Body of pancreas (tissue), 4 donors: ENCODE measurements around the gene CLEC5A. TPM values are rescaled to one million over a fixed set of nuclear protein-coding genes. Genes with fewer than 3 reads are reported as not detected.

Experiments used
- ATAC-seq: fragments of 150-250 bp; one replicate; pipeline ENCODE4 v1.9.1; 2016
- DNase-seq, 4 donors: peaks; one replicate each; pipeline ENCODE4 v3.0.0-alpha.2; 2019
- H3K27ac ChIP-seq, 4 donors: fragments of 200-600 bp; sonication (generic); 1 replicate in 3 of 4; 2 replicates in 1 of 4; pipeline versions ENCODE4 v1.5.1 to v1.6.1; 2016 to 2019; ENCODE audit warnings: mild to moderate bottlenecking in 1 of 4, mixed read lengths in 1 of 4, moderate library complexity in 1 of 4
- H3K27me3 ChIP-seq, 2 donors: fragments of 200-600 bp; sonication (generic); one replicate each; pipeline ENCODE4 v1.6.0; 2016; ENCODE audit warnings: mild to moderate bottlenecking in 1 of 2
- H3K36me3 ChIP-seq, 2 donors: fragments of 200-600 bp; sonication (generic); replicated peaks in 1 of 2; 2 replicates each; pipeline ENCODE4 v1.5.1; 2016; ENCODE audit warnings: low read depth in 2 of 2; ENCODE audit not compliant: insufficient read depth in 1 of 2
- H3K4me1 ChIP-seq: fragments of 200-600 bp; sonication (generic); one replicate; pipeline ENCODE4 v1.6.0; 2016
- H3K4me3 ChIP-seq, 2 donors: fragments of 200-600 bp; sonication (generic); 1 replicate in 1 of 2; 2 replicates in 1 of 2; pipeline ENCODE4 v1.5.1; 2016 to 2019
- H3K9me3 ChIP-seq, 3 donors: fragments of 200-600 bp; sonication (generic); 1 replicate in 2 of 3; 2 replicates in 1 of 3; pipeline ENCODE4 v1.5.1; 2016
- CTCF ChIP-seq, 7 experiments: fragments of 450-650 bp in 4 of 7; fragments of 200-600 bp in 3 of 7; sonication (generic) in 3 of 7; IDR thresholded peaks; one replicate each; pipeline ENCODE4 v1.5.1; 2016 to 2019; ENCODE audit warnings: antibody characterized with exemption in 7 of 7
- POLR2A ChIP-seq, 3 donors: fragments of 450-650 bp; IDR thresholded peaks; one replicate each; pipeline ENCODE4 v1.6.1; 2016; ENCODE audit warnings: antibody characterized with exemption in 3 of 3, mild to moderate bottlenecking in 2 of 3
- WGBS, 2 donors: methylation state at CpG; one replicate each; pipeline ENCODE4 v1.1.5; 2017; 5-methylcytosine and 5-hydroxymethylcytosine counted together
- intact Hi-C: fragments of 100-400 bp; cut with DNase I; formaldehyde crosslinking; loops from one replicate; pipeline ENCODE4 v1.15.1; 2023
- total RNA-seq, 2 donors: library from RNA; depleted of rRNA; stranded (reverse); fragments of >200 nt; gene quantifications; one replicate each; pipeline ENCODE4 v1.1.0, GENCODE V29; 2016

Gene CLEC5A
- total RNA-seq, 2 donors from 2014 or later: 0.99 to 1.6 TPM

- ATAC-seq (no peak), DNase-seq (no peak)
- intact Hi-C loops: no loop called here
- 78 to 89% methylated on average over 3 of the region's 3 CpGs for WGBS, 2 donors
- TF ChIP-seq CTCF (IDR thresholded peaks at IDR 0.05) (no peak), POLR2A (IDR thresholded peaks at IDR 0.05) (no peak)
- no peaks in the 10 kb centered on the region for H3K27me3 ChIP-seq
- H3K36me3 ChIP-seq: no peaks in the 10 kb centered on the region
- H3K27ac ChIP-seq: no peak overlapping the region
- H3K4me1 ChIP-seq: no peaks in the 10 kb centered on the region
- no peak overlapping the region for H3K4me3 ChIP-seq
- H3K9me3 ChIP-seq: no peaks in the 10 kb centered on the region
Observed at GRCh38 chr7:141949911-141950310, 3.1 kb upstream of the CLEC5A start.

GRCh38 chr7:141949451-141949850 is 2.7 kb upstream of the CLEC5A start:
- DNase-seq: no peak
- intact Hi-C loops: no loop called here
- Histone ChIP-seq H3K27me3 (no peaks in the 10 kb centered on the region), H3K27ac (no peak overlapping the region), H3K9me3 (no peaks in the 10 kb centered on the region), H3K4me3 (no peak overlapping the region), H3K36me3 (no peaks in the 10 kb centered on the region), H3K4me1 (no peaks in the 10 kb centered on the region)
- TF ChIP-seq CTCF (IDR thresholded peaks at IDR 0.05) (no peak), POLR2A (IDR thresholded peaks at IDR 0.05) (no peak)
- 28 to 46% methylated on average over 2 of the region's 2 CpGs for WGBS, 2 donors
- no peak for ATAC-seq

GRCh38 chr7:141949021-141949420 is 2.2 kb upstream of the CLEC5A start:
- 81 to 91% methylated on average over 2 of the region's 2 CpGs for WGBS, 2 donors
- Histone ChIP-seq H3K27me3 (no peaks in the 10 kb centered on the region), H3K27ac (no peak overlapping the region), H3K4me1 (no peaks in the 10 kb centered on the region), H3K4me3 (no peak overlapping the region), H3K9me3 (no peaks in the 10 kb centered on the region), H3K36me3 (no peaks in the 10 kb centered on the region)
- TF ChIP-seq CTCF (IDR thresholded peaks at IDR 0.05) (no peak), POLR2A (IDR thresholded peaks at IDR 0.05) (no peak)
- intact Hi-C loops: no loop called here
- no peak for DNase-seq
- ATAC-seq: no peak

GRCh38 chr7:141945356-141945755 is 1.4 kb downstream of the CLEC5A start:
- TF ChIP-seq CTCF (IDR thresholded peaks at IDR 0.05) (no peak), POLR2A (IDR thresholded peaks at IDR 0.05) (no peak)
- Histone ChIP-seq H3K27ac (no peak overlapping the region), H3K27me3 (no peaks in the 10 kb centered on the region), H3K4me3 (no peak overlapping the region), H3K9me3 (no peaks in the 10 kb centered on the region), H3K36me3 (no peaks in the 10 kb centered on the region), H3K4me1 (no peaks in the 10 kb centered on the region)
- intact Hi-C loops: no loop called here
- 72 to 79% methylated on average over 3 of the region's 3 CpGs for WGBS, 2 donors
- ATAC-seq (no peak), DNase-seq (peak in 1 of 4 donors; percentile 32)

GRCh38 chr7:141944811-141945210 is 2.0 kb downstream of the CLEC5A start:
- intact Hi-C loops: no loop called here
- TF ChIP-seq POLR2A (IDR thresholded peaks at IDR 0.05) (no peak), CTCF (IDR thresholded peaks at IDR 0.05) (no peak)
- DNase-seq (no peak), ATAC-seq (no peak)
- 58 to 82% methylated on average over 3 of the region's 3 CpGs for WGBS, 2 donors
- H3K27me3 ChIP-seq: no peaks in the 10 kb centered on the region
- no peak overlapping the region for H3K27ac ChIP-seq
- H3K9me3 ChIP-seq: no peaks in the 10 kb centered on the region
- no peaks in the 10 kb centered on the region for H3K4me1 ChIP-seq
- no peak overlapping the region for H3K4me3 ChIP-seq
- H3K36me3 ChIP-seq: no peaks in the 10 kb centered on the region
